Activated CD8-positive, alpha-beta memory T cell treated with anti-CD3 and anti-CD28 coated beads for 1 hour (primary cell): Measurements from ENCODE around the gene TAP2.

ENCODE experiments used
- DNase-seq, 2 donors: peaks; one replicate each; pipeline ENCODE4 v3.0.0-alpha.2; 2020; ENCODE audit warnings: low read depth in 1 of 2; ENCODE audit errors: extremely low read depth in 1 of 2

Gene TAP2

GRCh38 chr6:32854376-32855178 lies 16.0 kb upstream of the TAP2 start:
- DNase-seq, result peak in 1 of 2 donors; percentile 34

GRCh38 chr6:32853541-32854375 lies 15.2 kb upstream of the TAP2 start, which contains the start of the genes PSMB9 and TAP1:
TSS of gene PSMB9 (plus strand) at chr6:32854192. CDS start at chr6:32854230, 38 bp downstream.
TSS of gene TAP1 (minus strand) at chr6:32853704. CDS start at chr6:32853636, 68 bp downstream.
- DNase-seq, result peak; percentile 87 to 90

GRCh38 chr6:32852844-32853540 lies 14.5 kb upstream of the TAP2 start:
- DNase-seq, result no peak

- no peak for DNase-seq
Observed at GRCh38 chr6:32852018-32852843, 13.7 kb upstream of the TAP2 start.

- DNase-seq, result no peak
Observed at GRCh38 chr6:32851025-32851424, 12.5 kb upstream of the TAP2 start.

GRCh38 chr6:32849126-32849525 lies 10.6 kb upstream of the TAP2 start:
- DNase-seq, result no peak

GRCh38 chr6:32847795-32848194 lies 9.3 kb upstream of the TAP2 start:
- no peak for DNase-seq

- DNase-seq, result no peak
Observed at GRCh38 chr6:32847004-32847403, 8.5 kb upstream of the TAP2 start.

GRCh38 chr6:32845384-32845884 lies 6.9 kb upstream of the TAP2 start:
- DNase-seq, result no peak

- no peak for DNase-seq
Observed at GRCh38 chr6:32844839-32845383, 6.4 kb upstream of the TAP2 start.

- DNase-seq, result peak; percentile 97
Observed at GRCh38 chr6:32843979-32844838, 5.7 kb upstream of the TAP2 start, which contains the start of gene PSMB8. TSS of gene PSMB8 (minus strand) at chr6:32844047. CDS start at chr6:32843996, 51 bp downstream.

- DNase-seq, result no peak
Observed at GRCh38 chr6:32843331-32843978, 4.9 kb upstream of the TAP2 start.

- no peak for DNase-seq
Observed at GRCh38 chr6:32842690-32843089, 4.2 kb upstream of the TAP2 start.

- DNase-seq, result no peak
Observed at GRCh38 chr6:32842021-32842650, 3.6 kb upstream of the TAP2 start.

GRCh38 chr6:32840604-32841246 lies 2.2 kb upstream of the TAP2 start:
- DNase-seq, result no peak

GRCh38 chr6:32839356-32839755 lies 817 bp upstream of the TAP2 start:
- DNase-seq, result no peak

- DNase-seq, result no peak
Observed at GRCh38 chr6:32837651-32838113, 857 bp downstream of the TAP2 start.
